GM15510 (cell line): ENCODE results near the gene CDT1.
A peak's percentile ranks its signal among the peaks of the same experiment; 100 is the strongest.

Source experiments
- POLR2A ChIP-seq: IDR thresholded peaks from 3 replicates; pipeline ENCODE4 v1.6.1; 2011; ENCODE audit warnings: borderline replicate concordance; ENCODE audit not compliant: insufficient read length; ENCODE audit errors: extremely low read depth

The CDT1 gene

DNA sequence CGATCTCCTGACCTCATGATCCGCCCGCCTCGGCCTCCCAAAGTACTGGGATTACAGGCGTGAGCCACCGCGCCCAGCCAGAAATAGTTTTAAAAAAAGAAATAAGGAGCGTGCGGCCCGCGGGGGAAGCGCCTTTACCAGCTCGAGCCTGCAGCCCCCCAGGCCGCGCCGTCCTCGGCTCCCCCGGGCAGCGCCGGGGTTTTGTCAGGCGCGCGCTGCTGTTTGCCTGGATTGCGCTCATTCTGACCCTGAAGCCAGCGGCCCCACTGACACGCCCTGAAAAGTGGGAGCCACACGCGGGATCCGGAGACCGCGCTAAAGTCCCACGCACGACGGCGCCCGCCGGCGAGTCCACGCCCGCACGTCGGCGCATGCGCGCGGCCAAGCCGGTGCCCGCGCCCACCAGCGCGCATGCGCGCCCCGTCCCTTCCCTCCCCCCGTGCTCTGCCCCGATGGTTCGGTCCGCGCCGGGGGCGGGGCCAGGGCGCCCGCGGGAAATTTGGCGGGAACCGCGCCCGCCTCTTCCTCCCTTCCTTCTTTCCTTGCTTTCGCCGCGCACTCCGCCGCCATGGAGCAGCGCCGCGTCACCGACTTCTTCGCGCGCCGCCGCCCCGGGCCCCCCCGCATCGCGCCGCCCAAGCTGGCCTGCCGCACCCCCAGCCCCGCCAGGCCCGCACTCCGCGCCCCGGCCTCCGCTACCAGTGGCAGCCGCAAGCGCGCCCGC, at the start of gene CDT1:
Gene CDT1 (plus strand): TSS at position 526 of the 724 bp plus-strand sequence. CDS start 43 bp downstream, at position 569.
- TF ChIP-seq POLR2A: peak; percentile 73

GRCh38 chr16:88754109-88754911, 49.3 kb upstream of the CDT1 start:
- no peak for TF ChIP-seq POLR2A

DNA sequence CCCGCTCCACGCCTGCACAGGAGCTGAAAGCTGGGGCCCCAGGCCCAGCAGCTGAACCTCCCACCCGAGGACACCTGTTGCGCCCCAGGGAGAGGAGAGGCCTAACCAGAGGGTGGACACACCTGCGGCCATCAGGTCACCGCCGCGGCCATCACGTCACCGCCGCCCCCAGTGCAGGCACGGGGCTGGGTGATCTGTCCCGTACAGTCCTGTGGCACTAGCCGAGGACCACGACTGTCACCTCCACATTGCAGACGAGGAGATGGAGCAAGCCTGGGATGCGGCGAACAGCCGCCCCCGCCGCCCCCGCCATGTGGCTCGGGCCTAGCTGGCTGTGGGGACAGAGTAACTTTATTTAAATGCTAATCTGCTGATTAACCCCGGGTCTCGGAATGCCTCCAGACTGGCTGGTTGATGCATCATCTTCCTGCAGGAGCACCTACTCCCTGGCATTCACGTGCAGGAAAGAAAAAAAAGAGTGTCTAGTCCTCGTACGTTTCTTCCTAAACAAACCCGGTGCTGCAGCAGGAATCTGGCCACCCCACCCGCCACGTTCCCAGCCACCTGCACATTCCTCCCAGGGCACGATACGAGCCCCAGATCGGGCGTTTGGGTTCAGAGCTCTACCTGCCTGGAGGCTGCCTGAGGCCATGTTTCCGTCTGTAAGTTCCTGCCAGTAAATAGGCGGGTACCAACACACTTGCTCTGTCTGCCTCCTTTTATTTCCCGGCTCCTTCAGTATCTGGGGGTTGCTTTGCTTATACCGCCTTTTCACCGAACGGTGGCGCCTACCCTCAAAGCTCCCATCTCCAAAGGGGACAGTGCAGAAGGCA, 48.5 kb upstream of the CDT1 start:
- no peak for TF ChIP-seq POLR2A

DNA sequence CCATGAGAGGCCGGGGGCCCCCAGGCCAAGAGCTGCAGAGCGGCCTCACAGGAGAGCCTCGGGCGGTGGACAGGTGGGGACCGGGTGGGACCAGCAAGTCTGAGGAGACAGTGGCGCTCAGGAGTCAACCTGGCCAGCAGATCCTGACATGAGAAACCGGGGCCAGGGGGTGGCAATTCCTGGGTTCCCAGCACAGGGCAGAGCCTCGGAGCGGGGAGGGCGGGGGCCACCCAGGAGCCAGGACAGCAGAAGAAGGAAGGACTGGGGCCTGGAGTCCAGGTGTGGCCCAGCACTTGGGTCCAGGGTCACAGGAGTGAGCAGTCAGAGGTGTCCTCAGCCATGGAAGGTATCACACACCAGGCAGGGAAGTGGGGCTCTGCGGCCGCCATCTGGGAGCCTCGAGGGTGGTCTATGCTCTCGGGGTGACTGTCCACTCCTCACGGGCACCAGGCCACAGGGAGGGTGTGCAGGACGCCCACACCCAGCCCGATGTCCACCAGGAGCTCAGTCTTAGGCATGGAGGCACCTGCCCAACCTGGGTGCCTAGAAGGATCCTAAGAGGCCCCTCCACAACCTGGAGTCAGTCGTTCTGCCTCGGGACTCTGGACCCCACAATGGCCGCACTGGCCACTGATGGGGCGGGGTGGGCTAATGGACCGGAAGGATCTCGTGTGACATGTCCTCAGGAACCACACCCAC, 47.7 kb upstream of the CDT1 start:
- no peak for TF ChIP-seq POLR2A

DNA sequence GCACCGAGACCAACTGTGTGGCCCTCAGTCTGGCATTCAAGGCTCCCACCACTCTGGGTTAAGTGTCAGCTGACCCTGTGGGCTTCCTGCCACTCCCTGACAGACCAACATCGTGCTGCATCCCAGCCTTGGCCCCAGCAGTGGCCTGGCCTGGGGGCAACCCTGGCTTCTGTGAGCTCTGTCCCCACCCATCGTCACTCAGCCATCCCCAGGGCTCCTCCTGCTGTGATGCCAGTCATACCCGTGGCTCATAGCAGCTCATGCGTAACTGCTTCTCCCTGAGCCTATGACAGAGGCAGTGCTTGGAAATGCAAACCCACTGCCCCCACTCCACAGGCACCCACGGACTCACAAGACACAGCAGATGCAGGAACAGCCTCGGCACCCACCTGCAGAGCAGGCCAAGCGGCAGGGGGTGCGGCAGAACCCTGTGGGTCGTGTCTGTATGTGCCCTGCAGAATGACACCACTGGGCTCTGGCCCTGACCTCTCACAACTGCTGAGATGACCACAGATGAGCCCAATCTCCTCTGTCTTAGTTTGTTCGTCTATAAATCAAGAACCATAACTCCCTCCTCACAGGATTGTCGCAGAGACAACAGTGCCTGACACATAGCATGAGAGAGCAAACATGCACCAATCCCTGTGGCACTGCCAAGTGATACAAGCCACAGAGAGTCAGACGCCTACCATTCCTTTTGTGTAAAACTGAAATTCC, 45.2 kb upstream of the CDT1 start:
- no peak for TF ChIP-seq POLR2A

DNA sequence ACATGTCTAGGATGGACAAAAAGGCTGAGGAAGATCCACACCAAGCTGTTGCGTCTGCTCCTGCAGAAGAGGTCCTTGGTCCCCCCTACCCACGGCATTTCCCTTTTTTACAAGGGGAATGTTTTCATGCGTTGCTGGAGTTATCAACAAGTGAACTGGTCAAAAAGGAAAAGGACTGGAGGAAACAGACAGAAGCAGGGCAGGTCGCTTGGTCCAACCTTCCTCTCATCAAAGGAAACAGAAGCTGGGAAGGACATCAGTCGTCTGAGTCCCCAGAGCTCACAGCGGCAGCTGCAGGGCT, 44.7 kb upstream of the CDT1 start:
- TF ChIP-seq POLR2A: no peak

DNA sequence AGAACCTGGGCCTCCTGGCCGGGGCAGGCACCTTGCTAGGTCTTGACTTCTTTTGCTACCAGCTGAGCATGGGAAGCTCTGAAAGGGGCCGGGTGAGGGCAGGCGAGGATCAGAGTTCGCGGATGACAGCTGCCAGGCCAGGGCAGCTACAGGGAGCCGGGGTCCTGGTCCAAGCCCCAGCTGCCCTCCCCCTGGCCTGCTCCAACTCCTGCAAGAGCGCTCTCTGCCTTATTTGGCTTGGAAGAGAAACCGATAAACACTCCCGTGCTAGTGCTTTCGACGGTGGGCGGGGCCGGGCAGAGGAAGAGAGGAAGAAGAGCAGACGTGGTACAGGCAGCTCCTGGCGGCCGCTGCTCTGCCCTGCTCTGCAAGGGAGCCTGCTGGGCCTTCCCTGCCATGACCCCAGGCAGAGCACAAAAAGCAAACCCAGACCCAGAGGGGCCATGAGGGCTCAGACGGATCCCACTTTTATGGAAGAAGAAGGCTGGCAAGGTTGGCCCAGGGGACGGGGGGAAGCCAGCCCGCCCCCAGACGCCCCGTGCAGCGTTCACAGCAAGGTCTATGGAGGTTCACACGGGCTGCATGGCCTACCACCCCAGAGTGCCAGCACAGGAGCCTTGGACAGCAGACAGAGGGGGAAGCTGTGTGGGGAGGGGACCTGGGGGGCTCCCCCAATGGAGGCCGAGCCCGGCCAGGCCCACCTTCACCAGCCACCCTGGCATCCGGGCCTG, 44.2 kb upstream of the CDT1 start:
- no peak for TF ChIP-seq POLR2A

DNA sequence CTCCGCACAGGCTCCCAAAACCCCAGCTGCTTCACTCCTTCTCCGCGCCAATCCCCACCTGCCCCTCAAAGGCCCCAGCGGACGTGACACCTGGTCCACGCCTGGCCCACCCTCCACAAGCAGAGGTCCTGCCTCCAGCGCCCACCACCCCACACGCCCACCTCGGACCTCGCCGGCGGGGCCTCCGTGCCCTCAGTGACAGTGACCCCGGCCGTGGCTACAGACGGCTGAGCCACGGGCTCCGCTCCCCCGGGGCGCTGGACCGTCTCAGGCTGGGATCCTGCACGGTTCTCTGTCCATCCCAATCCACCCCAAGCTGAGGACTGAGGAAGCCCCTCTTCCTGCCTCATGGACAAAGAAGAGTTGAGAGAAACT, 43.6 kb upstream of the CDT1 start:
- no peak for TF ChIP-seq POLR2A

- no peak for TF ChIP-seq POLR2A
Measured at GRCh38 chr16:88760424-88761142, 43.0 kb upstream of the CDT1 start.

- no peak for TF ChIP-seq POLR2A
Measured at GRCh38 chr16:88761143-88761534, 42.5 kb upstream of the CDT1 start.

DNA sequence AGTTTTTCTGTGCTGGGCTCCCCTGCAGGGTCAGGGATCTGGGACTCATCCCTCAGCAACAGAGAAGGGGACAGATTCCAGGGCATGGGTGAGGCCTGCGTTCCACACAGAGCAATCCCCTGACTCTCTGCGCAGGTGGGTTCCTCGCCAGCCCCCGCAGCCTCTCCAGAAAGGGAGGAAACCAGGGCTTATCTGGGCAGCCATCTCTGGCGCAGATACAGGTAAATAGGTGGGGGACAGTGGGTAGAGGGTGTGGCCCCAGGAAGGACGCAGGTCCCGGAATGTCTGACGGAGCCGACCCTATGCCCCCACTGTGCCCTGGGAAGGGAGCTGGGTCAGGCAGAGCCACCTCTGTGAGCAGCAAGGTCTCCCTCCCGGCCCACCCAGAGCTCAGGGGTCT, 41.8 kb upstream of the CDT1 start:
- TF ChIP-seq POLR2A: no peak

DNA sequence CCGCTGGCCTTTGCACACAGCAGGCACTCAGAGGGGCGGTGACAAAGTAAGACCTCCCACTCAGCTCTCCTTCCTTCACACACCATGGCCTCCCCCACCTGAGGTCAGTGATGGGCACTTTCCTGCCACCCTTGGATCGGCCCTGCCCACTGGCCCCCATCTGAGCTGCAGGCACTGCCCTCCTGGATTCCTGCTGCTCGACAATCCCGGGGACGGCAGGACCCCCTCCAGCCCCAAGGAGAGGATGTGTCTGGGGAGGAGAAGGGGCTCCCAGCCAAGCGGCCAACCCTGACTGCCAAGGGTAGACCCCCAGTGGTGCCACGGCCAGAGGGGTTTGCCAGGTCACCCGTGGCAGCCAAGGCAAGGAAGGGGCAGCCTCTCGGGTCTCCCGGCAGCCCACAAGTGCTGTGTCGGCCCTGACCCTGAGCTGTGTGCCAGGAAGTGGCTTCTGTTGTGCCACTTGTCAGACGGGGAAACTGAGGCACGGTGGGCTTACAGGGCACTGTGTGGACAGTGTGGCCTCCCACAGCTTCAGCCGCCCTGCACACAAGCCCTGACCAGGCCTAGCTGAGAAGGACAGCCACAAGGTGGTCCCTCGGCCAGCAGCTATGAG, 41.2 kb upstream of the CDT1 start:
- no peak for TF ChIP-seq POLR2A
